Glutamatergic neuron (in vitro differentiated cells): ENCODE results near the gene CDRT4. TPM values are rescaled to one million over a fixed set of nuclear protein-coding genes. Genes with fewer than 3 reads are reported as not detected.

ENCODE experiments used
- DNase-seq: peaks from one replicate; pipeline ENCODE4 v3.0.0; 2022
- H3K27ac Mint-ChIP-seq: one replicate; pipeline ENCODE4 v1.8.0; 2020; ENCODE audit warnings: mild to moderate bottlenecking, mixed read lengths, inconsistent platforms; ENCODE audit not compliant: unreplicated experiment
- H3K27me3 Mint-ChIP-seq: one replicate; pipeline ENCODE4 v1.8.0; 2020; ENCODE audit warnings: mild to moderate bottlenecking, moderate library complexity, mixed read lengths, inconsistent platforms; ENCODE audit not compliant: unreplicated experiment
- H3K36me3 Mint-ChIP-seq: one replicate; pipeline ENCODE4 v1.8.0; 2020; ENCODE audit warnings: mild to moderate bottlenecking, mixed read lengths, inconsistent platforms; ENCODE audit not compliant: unreplicated experiment
- H3K4me1 Mint-ChIP-seq: one replicate; pipeline ENCODE4 v1.8.0; 2020; ENCODE audit warnings: mild to moderate bottlenecking, low read depth, mixed read lengths, inconsistent platforms; ENCODE audit not compliant: unreplicated experiment
- H3K4me3 Mint-ChIP-seq: one replicate; pipeline ENCODE4 v1.8.0; 2020; ENCODE audit warnings: mild to moderate bottlenecking, mixed read lengths, inconsistent platforms; ENCODE audit not compliant: unreplicated experiment
- H3K9me3 Mint-ChIP-seq: one replicate; pipeline ENCODE4 v1.8.0; 2020; ENCODE audit warnings: mild to moderate bottlenecking, moderate library complexity, mixed read lengths, inconsistent platforms; ENCODE audit not compliant: unreplicated experiment
- total RNA-seq: library from RNA; stranded (reverse); fragmentation: NEBNext Ultra II Directional; extraction: Animal tissue kit (Norgen Biotek cat#: 25700); gene quantifications from one replicate; pipeline ENCODE4 v1.2.1, GENCODE V29; 2021; ENCODE audit not compliant: unreplicated experiment
- TF ChIP-seq, protein P1 (sequence below): fragments of 200-600 bp; sonication (generic); IDR thresholded peaks from one replicate; pipeline ENCODE4 v1.5.0; 2021; ENCODE audit not compliant: partially characterized antibody, unreplicated experiment

Gene CDRT4
- total RNA-seq, 1 donor from 2014 or later, result 13.1 TPM

DNA sequence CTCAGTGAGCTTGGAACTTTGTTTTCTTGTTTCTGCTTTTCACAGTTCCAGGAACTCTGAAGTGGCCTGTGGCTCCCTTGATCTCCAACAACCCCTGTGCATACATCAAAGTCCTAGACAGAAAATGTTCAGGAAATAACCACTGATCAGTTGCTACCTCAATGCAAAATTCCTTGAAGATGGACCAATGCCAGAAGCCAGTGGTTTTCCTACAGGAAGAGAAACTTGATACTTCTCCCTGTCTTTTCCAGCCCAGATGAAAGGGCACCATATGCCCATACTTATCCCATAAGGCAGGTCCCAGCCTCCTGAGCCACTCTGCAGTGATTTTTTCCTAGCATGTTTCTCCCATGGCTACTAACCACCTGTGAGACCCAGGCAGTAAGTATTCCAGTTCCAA, 12.3 kb upstream of the CDRT4 start:
- H3K36me3 Mint-ChIP-seq, result no peaks in the 10 kb centered on the region
- no peak overlapping the region for H3K27ac Mint-ChIP-seq
- H3K4me3 Mint-ChIP-seq, result no peak overlapping the region
- H3K4me1 Mint-ChIP-seq, result peaks cover 8% of the 10 kb centered on the region
- TF ChIP-seq, protein P1, sequence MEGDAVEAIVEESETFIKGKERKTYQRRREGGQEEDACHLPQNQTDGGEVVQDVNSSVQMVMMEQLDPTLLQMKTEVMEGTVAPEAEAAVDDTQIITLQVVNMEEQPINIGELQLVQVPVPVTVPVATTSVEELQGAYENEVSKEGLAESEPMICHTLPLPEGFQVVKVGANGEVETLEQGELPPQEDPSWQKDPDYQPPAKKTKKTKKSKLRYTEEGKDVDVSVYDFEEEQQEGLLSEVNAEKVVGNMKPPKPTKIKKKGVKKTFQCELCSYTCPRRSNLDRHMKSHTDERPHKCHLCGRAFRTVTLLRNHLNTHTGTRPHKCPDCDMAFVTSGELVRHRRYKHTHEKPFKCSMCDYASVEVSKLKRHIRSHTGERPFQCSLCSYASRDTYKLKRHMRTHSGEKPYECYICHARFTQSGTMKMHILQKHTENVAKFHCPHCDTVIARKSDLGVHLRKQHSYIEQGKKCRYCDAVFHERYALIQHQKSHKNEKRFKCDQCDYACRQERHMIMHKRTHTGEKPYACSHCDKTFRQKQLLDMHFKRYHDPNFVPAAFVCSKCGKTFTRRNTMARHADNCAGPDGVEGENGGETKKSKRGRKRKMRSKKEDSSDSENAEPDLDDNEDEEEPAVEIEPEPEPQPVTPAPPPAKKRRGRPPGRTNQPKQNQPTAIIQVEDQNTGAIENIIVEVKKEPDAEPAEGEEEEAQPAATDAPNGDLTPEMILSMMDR, result no peak
- no peak for DNase-seq
- H3K9me3 Mint-ChIP-seq, result no peaks in the 10 kb centered on the region
- no peaks in the 10 kb centered on the region for H3K27me3 Mint-ChIP-seq

DNA sequence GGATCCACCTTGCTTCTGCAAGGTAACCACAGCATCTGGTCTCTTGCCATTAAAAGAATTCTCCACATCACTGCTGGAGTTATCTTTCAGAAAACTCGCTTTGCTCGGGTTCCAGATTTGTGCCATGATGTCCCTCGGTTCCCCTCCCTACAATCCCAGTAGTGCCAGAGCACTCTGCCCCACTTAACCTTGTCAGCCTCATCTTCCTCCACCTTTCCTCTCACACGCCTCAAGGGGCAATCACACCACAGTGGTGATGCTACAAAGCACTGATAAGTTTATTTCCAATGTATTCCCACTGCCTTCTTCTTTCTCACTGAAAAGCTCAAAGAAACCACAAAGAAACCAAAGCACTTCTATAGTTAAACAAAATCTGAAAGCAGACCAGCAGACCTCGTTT, 11.4 kb upstream of the CDRT4 start:
- H3K4me1 Mint-ChIP-seq, result peaks cover 6% of the 10 kb centered on the region
- no peaks in the 10 kb centered on the region for H3K27me3 Mint-ChIP-seq
- H3K4me3 Mint-ChIP-seq, result no peak overlapping the region
- DNase-seq, result no peak
- H3K9me3 Mint-ChIP-seq, result no peaks in the 10 kb centered on the region
- no peak overlapping the region for H3K27ac Mint-ChIP-seq
- no peaks in the 10 kb centered on the region for H3K36me3 Mint-ChIP-seq
- TF ChIP-seq, protein P1, result no peak

DNA sequence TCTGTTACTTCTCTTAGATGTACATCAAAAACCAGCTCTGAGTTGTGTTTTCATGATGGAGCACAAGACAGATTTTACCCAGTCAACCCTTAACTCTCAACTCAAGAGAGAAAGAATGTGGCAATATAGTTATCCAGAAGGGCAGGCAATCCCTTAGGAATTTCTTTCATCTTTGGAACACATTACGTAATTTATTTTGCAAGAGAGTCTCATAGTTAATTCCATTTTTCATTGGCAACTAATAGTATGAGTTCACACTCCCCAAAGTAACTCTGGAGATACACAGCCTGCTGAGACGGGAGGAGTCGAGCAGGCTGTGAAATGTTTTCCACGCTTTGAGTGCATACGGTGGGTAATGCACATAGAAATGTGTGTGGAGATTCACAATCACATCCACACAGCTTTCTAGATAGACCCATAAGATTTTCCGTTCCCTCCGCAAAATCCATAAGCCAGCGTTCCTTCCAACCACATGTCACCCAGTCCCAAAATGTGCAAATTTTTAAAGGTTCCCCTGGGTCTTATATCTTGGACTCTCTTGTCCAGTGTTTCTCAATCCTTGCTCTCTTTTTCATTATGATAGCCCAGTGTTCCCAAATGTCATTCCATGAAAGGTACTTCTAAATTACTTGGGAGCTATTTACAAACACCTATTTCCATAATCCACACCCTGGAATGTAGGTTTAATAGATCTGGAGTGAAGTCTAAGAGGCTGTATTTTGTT, 8.4 kb upstream of the CDRT4 start:
- Mint-ChIP-seq H3K36me3 (no peaks in the 10 kb centered on the region), H3K27me3 (no peaks in the 10 kb centered on the region), H3K27ac (no peak overlapping the region), H3K9me3 (no peaks in the 10 kb centered on the region), H3K4me3 (no peak overlapping the region), H3K4me1 (peaks cover 6% of the 10 kb centered on the region)
- no peak for DNase-seq
- TF ChIP-seq, protein P1, result no peak

DNA sequence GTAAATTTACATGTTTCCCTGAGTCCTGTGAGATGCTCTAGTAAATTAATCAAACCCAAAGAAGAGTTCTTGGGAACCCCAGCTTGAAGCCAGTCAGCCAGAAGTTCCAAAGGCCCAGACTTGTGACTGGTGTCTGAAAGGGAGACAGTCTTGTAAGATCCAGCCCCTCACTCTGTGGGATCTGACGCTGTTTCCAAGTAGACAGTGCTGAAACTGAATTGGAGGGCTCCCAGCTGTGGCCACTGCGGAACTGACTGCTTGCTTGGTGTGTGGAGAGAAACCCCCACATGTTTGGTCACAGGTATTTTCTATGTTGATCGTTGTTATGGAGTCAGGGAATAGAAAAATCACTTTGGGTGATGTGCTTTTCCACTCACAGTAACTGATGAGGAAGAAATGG, 5.5 kb upstream of the CDRT4 start:
- Mint-ChIP-seq H3K9me3 (no peaks in the 10 kb centered on the region), H3K4me1 (no peaks in the 10 kb centered on the region), H3K27ac (no peak overlapping the region), H3K36me3 (no peaks in the 10 kb centered on the region), H3K4me3 (no peak overlapping the region), H3K27me3 (no peaks in the 10 kb centered on the region)
- no peak for DNase-seq
- TF ChIP-seq, protein P1, result no peak

DNA sequence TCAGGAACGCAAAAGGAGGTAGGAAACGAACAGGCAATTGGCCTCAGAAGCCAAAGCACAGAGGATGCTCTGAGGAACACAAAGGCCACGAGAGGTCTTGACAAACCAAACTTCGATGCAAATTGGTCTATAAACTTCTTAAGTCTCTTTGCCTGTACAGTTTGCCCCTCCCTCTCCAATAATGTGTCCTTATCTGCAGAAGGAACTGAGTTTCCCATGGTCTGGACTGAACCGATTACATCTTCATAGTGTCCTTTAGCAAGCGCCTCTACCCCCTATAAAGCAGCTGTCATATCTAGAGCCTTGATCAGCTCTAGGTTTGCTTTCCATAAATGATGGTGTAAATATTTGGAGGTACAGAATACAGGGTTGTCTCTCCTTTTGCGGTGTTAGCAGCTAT, 3.1 kb upstream of the CDRT4 start:
- peaks cover 2% of the 10 kb centered on the region for H3K9me3 Mint-ChIP-seq

More for the DNA sequence above, 3.1 kb upstream of the CDRT4 start:
- no peaks in the 10 kb centered on the region for H3K36me3 Mint-ChIP-seq
- H3K27me3 Mint-ChIP-seq, result peaks cover 2% of the 10 kb centered on the region
- H3K4me1 Mint-ChIP-seq, result no peaks in the 10 kb centered on the region
- DNase-seq, result no peak
- TF ChIP-seq, protein P1, result no peak
- H3K4me3 Mint-ChIP-seq, result no peak overlapping the region
- H3K27ac Mint-ChIP-seq, result no peak overlapping the region
